HG03159 (cell line): ENCODE results near the gene GTF3C5.
"Not testable (repeated sequence)": the region's sequence is repeated elsewhere in the genome, so short reads cannot be mapped to it uniquely, and the experiment has no call there.

ENCODE experiments used
- ATAC-seq: cut with Tn5 transposase; IDR thresholded peaks from one replicate; pipeline ENCODE4 v1.9.1; 2021; ENCODE audit warnings: mild to moderate bottlenecking, moderate library complexity; ENCODE audit not compliant: unreplicated experiment

GTF3C5 gene

DNA sequence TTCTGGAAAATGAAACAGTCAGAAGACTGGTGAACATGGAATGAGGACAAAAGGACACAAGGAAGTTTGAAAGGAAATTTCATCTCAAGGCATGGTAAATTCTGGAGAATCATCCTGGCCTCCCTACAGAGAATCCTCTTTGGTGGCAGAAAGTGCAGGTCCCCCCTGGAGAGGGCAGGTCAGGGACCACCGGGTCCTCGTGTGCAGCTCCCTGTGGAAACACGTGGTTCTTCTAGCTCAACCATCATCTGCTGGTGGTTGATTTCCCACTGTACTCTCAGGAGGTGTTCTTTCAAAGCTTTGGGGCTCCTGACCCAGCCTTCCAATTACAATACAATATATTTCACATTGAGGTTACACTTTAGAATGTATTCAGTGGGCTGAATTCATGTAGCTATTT lies 2.6 kb upstream of the GTF3C5 start:
- no peak for ATAC-seq

DNA sequence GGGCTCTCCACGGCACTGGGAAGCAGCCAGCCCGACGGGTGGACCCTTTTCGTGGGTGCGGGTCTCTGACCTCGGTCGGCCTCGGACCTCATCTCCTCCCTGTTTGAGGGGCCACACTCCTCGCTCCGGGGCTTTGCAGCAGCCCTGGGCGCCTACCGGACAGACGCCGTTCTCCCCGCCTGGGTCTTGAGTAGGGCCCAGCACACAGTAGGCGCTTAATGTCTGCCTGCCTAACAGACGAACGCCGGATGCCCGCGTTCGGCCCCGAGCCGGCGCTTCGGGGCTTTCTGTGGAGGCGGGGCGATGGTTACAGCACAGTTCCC lies 842 bp upstream of the GTF3C5 start:
- peak; percentile 25 for ATAC-seq

DNA sequence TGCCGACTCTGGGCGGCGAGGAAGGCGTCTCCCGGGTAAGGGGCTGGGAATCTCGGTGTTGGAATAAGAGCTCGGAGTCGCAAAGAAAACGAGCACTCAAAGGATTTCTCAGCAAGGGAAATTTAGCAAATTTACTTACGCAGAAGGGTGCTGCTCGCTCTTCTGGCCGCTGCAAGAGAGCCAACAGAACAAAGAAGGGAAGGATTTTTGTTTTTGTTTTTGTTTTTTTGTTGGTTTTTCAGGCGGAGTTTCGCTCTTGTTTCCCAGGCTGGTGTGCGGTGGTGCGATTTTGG lies 279 bp downstream of the GTF3C5 start:
- ATAC-seq = no peak

DNA sequence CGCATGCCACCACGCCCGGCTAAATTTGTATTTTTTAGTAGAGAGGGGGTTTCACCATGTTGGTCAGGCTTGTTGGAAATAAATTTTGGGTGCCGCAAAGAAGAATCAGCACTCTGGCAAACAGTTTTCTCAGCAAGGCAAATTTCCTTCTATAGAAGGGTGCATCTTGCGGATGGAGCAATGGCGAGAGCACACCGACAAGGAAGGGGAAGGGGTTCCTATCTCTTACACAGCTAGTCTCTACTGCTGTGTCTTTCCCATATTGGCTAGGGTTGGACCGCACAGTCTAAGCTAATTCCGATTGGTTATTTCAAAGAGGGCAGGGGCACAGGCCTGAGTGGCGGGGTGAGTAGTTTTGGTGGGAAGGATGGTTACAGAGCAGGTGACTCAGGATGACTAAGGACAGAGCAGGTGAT lies 707 bp downstream of the GTF3C5 start:
- no peak for ATAC-seq

DNA sequence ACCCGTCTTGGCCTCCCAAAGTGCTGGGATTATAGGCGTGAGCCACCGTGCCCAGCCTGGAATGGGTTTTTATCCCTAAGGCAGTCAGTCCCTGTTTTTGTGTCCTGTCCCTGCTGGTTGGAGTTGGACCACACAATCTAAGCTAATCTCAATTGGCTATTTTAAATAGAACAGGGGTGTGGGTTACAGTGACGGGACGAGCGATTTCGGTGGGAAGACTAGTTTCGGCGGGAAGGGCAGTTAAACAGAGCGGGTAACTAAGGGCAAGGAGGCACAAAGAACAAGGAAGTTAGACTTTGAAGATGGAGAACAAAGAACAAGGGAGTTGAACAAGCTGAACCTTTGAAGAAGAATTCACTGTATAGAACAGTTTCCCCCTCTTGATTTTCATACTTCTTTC lies 1.4 kb downstream of the GTF3C5 start:
- ATAC-seq = no peak

DNA sequence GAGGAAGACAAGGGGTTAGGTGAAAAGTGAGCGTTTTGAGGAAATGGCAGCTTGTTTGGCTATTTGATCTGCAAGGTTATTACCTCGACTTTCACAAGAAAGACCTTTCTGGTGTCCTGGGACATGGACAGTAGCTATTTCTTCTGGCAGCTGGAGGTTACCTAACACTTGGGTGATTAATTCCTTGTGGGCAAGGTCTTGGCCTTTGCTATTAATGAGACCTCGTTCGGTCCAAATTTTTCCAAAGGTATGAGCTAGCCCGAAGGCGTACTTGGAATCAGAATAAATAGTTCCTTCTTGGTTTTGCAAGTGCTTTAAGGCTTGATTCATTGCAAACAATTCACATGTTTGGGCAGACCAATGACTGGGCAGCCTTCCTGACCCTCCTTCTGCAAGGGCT lies 4.9 kb downstream of the GTF3C5 start:
- no peak for ATAC-seq

DNA sequence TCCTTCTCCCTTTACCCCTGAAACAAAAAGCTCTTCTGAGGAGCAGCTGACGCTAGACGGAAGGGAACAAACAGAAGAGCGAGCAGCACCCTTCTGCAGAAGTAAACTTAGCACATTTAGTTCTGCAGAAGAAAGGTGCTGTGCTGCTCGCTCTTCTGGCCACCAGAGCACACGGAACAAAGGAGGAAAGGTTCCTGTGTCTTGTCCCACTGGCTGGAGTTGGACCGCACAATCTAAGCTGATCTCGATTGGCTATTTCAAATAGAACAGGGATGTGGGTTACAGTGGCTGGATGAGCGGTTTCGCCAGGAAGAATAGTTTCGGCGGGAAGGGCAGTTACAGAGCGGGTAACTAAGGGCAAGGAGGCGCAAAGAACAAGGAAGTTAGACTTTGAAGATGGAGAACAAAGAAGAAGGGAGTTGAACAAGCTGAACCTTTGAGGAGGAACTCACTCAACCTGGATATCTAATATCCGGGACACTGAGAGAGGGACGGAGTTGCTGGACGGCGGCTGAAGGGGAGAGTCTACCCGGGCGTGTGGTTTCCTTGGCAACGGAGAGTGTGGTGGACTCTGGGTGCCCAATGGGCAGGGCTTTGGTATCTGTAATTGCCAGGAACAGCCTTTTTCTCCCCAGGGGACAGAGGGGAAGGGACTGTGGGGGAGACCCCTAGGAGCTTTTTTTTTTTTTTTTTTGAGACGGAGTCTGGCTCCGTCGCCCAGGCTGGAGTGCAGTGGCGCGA lies 7.1 kb downstream of the GTF3C5 start:
- ATAC-seq = no peak

DNA sequence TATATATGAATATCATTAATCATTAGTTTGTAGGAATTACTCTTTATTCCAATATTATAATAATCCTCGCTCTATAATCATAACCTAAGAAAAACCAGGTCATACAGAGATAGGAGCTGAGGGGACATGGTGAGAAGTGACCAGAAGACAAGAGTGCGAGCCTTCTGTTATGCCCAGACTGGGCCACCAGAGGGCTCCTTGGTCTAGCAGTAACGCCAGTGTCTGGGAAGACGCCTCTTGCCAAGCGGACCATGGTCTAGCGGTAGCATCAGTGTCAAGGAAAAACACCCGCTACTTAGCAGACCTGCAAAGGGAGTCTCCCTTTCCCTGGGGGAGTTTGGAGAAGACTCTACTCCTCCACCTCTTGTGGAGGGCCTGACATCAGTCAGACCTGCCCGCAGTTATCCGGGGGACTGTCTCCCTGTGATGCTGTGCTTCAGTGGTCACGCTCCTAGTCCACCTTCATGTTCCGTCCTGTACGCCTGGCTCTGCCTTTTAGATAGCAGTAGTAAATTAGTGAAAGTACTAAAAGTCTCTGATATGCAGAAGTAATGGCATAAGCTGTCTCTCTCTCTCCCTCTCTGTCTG lies 10.2 kb downstream of the GTF3C5 start:
- not testable (repeated sequence) for ATAC-seq

DNA sequence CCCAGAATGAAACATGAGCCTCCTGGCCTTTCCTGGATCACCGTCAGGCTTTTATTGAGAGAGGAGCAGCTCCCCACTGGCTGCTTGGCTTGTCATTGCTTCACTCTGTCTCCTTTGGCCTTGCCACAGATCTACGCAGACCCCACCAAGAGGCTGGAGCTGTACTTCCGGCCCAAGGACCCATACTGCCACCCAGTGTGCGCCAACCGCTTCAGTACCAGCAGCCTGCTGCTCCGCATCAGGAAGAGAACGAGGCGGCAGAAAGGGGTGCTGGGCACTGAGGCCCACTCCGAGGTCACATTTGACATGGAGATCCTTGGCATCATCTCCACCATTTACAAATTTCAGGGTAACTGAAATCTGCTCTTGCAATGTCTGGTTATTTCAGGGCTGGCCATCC lies 11.2 kb downstream of the GTF3C5 start:
- no peak for ATAC-seq

DNA sequence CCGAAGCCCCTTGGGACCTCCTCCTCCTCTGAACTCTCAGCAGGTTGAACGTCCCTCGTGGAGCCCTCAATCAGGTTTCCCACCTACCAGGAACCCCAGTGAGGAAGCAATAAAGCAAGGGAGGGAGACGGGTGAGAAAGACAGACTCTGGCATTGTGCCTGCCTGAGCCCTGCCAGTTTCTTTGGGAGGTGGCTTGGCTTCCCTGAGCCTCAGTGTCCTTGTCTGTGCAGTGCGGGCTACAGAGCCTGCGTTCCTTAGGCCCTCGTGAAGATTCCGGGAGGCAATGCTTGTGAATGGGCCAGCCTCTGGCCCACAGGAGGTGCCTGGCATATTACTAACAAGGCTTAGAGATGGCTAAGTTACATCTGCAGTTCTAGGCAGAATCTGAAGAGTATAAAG lies 11.9 kb downstream of the GTF3C5 start:
- no peak for ATAC-seq

DNA sequence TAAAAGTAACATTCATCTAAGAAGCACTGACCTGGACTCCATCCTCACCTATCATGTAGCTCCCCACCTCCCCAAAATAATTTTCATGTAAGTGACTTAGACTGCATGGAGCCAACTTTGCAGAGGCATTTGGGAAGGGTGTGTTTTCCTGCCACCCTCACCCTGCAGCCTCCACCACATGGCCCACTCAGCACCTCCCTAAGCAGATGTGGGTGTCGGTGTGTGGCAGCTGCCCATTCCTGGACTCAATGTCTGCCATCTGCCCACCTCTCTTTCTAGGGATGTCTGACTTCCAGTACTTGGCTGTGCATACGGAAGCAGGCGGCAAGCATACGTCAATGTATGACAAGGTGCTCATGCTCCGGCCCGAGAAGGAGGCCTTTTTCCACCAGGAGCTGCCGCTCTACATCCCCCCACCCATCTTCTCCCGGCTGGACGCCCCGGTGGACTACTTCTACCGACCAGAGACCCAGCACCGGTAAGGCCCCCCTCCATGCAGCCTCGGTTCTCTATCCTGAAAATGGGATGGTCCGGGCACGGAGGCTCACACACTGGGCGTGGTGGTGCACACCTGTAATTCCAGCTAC lies 12.7 kb downstream of the GTF3C5 start:
- ATAC-seq = no peak

DNA sequence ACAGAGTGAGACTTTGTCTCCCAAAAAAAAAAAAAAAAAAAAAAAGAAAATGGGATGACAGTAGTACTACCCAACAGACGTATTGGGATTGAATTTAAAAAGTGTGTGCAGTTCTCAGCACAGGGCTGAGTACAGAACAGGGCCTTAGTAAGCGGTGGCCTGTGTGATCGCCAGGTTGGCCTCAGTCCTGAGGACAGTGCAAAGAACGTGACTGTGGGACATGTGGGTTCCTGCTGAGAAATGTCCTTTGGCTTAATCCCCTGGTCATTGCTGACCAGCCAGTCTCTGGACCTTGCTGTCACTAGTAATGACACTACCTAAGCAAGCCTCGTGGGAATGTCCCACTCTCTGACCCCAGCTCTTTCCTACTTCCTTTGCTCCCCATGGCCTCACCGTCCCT lies 13.3 kb downstream of the GTF3C5 start:
- no peak for ATAC-seq

DNA sequence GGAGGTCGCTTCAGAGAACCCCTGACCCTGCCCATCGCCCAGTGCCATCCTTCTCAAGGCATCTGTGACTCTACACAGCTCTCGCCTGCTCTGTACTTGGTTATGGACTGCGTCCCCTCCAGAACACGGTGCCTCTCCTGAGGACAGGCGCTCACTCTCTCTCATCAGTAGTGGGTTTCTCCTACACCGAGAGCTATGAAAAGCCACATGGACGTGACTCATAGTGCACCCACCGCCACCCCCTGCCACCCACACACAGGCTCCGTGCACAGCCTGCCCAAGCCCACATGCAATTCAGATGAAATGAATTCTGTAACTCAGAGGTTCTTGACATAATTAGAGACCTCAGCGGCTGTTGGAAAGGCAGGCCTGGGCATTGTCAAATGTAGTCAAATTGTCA lies 13.9 kb downstream of the GTF3C5 start:
- ATAC-seq = no peak

DNA sequence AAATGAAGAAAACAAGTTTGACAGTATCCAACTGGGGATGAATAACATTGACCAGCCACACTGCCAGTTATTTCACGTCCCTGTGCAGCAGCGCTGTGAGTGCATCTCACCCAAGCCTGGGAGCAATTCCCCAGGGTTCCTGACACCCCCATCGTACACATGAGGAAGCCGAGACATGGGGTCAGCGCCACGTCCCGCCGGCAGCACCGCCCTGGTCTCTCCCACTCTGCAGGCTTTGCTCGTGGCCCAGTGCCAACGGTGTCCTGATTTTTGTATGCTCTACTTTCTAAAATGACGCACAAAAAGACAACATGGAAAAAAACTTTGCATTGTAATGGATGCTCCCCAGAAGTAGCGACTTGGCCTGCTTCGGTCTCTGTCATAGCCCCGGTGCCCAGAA lies 14.3 kb downstream of the GTF3C5 start:
- ATAC-seq = no peak

DNA sequence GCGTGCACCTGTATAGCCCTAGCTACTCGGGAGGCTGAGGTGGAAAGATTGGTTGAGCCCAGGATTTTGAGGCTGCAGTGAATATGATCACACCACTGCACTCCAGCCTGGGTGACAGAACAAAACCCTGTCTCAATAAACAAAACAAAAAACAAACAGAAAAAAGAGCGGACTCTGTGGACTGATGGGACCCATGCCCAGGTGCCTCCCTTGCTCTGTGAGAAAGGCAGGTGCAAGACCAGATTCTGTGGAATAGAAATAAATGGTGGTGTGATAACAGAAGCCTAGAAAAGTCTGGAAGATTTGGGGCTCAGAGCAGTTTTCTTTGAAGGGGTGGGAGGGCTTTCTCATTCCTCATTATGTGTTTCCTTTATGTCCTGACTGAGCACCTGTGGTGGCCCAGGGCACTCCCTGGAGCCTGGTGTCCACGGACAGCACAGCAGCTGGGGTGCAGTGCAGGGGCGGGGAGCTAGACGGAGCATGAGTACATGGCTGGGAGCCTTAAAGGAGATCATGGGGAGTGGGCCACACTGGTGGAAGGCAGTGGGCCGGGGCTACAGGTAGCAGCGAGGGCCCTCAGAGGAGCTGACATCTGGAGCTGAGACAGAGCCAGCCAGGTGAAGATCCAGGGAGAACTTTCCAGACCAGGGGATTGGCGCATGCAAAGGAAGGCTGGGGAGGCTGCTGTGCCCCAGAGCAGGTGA lies 15.6 kb downstream of the GTF3C5 start:
- ATAC-seq = no peak

DNA sequence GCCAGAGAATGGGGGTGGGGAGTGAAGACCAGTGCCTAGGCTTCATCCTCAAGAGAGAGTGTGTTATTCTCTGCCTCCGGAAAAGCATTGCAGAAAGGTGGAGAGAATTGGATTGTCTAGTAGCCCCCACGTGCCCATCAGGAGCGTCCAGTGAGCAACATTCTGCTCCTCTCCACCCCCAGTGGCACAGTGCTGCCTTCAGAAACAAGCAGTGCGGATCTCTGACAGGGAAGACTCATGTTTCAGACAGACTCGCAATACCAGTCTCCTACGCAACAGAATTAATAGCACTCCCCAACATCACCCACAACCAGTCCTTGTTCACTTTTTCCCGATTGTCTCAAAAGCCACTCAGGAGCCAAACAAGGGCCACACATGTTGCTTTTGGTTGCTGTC lies 16.1 kb downstream of the GTF3C5 start:
- no peak for ATAC-seq

DNA sequence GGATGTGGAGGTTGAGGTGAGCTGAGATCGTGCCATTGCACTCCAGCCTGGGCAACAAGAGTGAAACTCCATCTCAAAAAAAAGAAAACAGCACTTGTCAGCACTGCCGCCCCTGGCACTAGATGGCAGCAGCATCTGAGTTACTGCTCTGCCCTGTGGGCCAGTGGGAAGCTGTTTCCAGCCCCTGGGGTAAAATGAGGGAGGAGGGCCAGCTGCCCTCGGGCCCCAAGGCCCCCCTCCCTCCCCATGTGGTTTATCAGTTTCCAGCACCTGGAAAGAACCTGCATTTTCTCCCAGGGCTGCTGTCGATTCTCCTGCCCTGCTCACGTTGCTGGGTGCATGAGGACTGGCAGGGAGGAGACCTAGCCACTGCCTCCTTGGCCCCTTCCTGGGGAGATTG lies 17.8 kb downstream of the GTF3C5 start:
- no peak for ATAC-seq

DNA sequence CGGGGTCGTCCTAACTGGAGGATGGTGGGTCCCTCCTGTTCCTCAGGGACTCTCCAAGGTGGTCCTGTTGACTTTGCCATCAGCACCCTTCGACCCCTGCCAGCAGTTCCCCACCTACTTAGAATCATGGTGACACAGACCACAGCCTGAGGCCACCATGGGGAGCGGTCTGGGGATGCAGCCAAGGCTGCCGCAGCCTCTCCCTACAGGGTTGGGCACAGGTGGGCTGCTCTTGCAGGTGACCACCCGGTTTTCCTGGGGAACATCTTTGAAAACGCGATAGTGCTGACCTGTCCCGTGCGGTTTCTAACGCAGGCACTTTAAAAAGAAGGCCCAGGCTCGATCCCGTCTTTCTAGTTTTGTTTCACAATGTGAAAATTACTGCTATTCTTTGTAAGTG lies 18.2 kb downstream of the GTF3C5 start:
- ATAC-seq = no peak

DNA sequence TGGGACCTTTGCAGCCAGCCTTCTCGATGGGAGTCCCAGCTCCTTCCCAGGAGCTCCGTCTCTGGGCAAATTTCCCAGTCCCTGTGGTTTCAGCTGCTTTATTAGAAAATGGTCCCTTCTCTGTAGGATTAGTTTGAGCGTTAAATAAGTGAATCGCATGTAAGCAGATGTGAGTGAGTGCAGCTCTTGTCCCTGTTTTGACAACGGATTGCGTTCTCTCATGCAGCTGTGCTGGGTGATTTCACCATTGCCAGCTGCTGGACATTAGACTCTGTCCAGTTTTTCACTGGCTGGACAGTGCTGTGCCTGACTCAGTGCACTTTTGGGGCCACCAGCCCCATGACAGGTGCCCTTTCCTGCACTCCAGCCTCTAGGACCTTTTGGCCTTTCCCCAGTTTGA lies 19.3 kb downstream of the GTF3C5 start:
- no peak for ATAC-seq

DNA sequence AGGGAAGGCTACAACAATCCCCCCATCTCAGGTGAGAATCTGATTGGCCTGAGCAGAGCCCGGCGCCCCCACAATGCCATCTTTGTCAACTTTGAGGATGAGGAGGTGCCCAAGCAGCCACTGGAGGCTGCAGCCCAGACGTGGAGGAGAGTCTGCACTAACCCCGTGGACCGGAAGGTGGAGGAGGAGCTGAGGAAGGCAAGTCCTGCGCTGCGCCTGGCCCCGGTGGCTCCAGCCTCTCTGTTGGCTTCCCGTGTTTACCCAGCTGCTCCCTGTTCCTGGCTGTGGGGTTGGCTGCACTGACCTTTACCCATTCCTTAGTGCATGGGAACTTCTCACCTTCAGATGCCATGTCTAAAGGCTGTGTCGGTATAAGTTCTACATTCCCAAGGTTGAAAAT lies 20.0 kb downstream of the GTF3C5 start:
- no peak for ATAC-seq

DNA sequence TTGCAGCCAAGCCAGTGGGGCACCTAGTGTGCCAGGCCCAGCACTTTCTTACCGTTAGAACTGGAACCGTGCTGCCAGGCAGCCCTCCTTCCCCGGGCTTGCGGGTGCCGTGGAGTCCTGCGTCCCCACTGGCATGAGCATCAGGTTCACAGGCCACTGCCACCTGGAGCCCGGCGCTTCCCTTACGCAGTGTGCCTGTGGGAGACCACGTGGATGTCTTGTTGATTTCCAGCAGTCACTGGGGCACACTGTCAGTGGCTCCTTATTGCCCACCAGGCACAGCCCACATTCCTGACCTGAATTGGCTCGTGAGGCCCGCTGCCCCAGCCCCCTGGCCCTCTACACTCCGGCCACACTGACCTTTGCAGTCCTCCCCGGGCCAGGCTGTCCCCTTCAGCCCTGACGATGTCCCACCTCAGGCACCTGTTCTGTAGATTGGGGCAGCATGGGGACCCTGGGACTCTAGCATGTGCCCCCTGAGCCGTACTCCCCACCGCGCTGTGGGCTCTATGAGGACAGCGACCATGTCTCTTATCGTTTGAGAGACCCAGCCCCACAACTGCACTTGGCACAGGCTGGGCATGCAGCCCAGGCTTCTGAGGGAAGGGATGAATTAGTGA lies 20.6 kb downstream of the GTF3C5 start:
- no peak for ATAC-seq

DNA sequence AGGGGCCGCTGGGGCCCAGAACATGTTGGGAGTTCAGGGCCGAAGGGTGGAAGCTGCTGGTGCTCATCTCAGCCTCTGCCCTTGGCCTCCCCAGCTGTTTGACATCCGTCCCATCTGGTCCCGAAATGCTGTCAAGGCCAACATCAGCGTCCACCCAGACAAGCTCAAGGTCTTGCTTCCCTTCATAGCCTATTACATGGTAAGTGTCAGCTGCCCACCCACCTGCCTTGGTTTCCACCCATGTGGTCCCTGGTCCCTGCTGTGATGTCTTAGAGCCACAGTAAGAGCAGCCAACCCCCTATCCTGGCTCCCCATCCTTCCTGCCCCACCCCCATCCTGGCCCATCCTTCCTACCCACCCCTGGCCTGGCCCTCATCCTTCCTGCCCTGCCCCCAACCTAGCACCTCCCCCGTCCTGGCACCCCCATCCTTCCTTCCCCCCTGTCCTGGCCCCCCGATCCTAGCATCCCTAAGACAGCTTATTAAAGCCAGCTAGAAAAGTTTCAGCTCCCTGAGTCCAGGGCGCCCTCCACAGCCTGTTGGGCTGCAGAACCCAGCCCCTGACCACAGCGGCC lies 21.3 kb downstream of the GTF3C5 start:
- ATAC-seq = no peak
